Measurements from ENCODE around the gene ZXDC. TPM values are rescaled to one million over a fixed set of nuclear protein-coding genes. Genes with fewer than 3 reads are reported as not detected.

ZXDC gene
- total RNA-seq, 1 donor from 2014 or later, result 74.4 TPM

DNA sequence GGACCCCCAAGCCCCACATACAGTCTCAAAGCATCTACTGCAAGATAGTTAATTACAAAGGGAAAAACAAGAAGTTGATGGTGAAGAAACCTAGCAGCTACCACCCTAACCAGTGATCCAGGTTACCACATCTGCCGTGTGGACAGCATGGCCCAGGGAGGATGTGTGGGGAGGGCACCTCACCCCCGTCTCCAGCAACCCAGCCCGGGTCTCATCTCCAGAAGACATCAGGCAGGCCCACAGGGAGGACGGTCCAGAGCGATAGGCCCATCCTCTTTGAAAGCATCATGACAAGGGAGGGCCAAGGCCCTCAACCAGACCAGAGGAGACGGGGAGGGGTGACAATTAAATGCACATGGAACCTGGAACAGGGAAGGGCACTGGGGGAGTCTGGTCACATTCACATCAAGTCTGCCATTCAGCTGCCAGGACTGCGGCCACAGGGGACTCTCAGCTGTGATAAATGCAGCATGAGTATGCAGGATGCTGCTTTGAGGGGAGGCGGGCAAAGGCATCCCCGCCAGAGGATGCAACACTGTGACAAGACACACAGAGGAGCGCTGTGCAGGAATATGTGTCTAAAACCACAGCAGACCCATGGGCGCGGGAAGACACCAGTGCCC is 18.8 kb downstream of the ZXDC start:
- DNase-seq (ENCODE audit: low spot score in 2 of 2), result no peak
- no peaks in the 10 kb centered on the region for H3K9me3 ChIP-seq
- peaks cover 56 to 82% of the 10 kb centered on the region in 2 donors for H3K36me3 ChIP-seq
- H3K27me3 ChIP-seq, result no peaks in the 10 kb centered on the region
- no peaks in the 10 kb centered on the region for H3K4me1 ChIP-seq
- no peak overlapping the region for H3K27ac ChIP-seq
- intact Hi-C loops (cut with DNase I), result no loop called here
- no peak overlapping the region for H3K4me3 ChIP-seq
- TF ChIP-seq, protein P1, sequence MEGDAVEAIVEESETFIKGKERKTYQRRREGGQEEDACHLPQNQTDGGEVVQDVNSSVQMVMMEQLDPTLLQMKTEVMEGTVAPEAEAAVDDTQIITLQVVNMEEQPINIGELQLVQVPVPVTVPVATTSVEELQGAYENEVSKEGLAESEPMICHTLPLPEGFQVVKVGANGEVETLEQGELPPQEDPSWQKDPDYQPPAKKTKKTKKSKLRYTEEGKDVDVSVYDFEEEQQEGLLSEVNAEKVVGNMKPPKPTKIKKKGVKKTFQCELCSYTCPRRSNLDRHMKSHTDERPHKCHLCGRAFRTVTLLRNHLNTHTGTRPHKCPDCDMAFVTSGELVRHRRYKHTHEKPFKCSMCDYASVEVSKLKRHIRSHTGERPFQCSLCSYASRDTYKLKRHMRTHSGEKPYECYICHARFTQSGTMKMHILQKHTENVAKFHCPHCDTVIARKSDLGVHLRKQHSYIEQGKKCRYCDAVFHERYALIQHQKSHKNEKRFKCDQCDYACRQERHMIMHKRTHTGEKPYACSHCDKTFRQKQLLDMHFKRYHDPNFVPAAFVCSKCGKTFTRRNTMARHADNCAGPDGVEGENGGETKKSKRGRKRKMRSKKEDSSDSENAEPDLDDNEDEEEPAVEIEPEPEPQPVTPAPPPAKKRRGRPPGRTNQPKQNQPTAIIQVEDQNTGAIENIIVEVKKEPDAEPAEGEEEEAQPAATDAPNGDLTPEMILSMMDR (IDR thresholded peaks at IDR 0.05), result no peak

DNA sequence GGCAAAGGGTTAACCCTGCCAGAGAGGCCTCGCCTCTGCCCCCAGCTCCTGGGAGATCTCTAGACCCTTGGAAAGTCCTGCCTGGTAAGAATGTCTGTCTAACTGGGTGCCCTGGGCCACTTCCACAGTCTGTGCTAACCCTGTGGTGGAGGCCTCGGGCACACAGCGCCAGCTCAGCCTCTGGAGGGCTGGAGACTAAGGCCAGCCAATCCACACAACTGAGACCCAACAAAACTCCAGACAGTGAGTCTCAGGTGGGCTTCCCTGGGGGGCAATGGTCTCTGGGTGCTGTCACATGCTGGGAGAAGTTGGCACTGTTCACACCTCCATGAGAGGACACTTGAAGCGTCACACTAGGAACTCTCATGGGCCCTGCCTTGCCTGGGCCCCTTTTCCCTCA is 19.5 kb downstream of the ZXDC start:
- Histone ChIP-seq H3K27me3 (no peaks in the 10 kb centered on the region), H3K4me1 (no peaks in the 10 kb centered on the region), H3K36me3 (peaks cover 56 to 82% of the 10 kb centered on the region in 2 donors), H3K9me3 (no peaks in the 10 kb centered on the region), H3K4me3 (no peak overlapping the region), H3K27ac (no peak overlapping the region)
- TF ChIP-seq, protein P1 (IDR thresholded peaks at IDR 0.05), result no peak
- intact Hi-C loops (cut with DNase I), result no loop called here
- peak in 1 of 2 donors; percentile 50 for DNase-seq (ENCODE audit: low spot score in 2 of 2)

DNA sequence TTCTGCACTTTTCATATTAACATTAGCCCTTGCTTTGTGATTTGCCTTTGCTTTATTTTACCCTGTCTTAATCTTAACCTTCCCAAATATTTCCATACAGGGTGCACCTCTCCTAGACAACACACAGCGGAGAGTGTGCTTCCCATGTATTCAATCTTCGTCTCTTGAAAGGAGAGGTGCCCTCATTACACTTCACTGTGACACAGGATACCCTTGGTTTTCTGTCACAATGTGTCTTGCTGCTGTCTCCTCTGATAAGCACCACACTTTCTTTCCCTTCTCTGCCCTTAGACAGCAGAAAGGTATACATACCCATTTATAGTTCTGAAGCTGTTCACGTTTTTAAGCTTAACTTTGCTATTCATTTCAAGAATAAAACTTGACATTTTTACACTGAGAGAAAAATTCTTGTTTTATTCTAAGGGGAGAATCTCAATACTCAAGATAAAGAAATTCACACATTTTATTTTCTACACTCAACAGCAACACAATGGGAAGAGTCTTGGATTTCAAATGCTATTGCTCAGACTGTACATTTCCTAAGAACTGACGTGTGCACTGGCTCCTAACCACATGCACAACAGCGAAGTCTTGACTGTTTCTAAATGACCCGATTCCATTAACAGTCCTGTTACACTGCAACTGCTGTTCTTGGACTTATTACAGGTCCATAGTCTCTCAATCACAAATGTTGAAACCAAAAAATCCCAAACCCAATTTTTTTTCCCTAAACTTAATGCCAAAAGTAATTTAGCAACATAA is 21.1 kb downstream of the ZXDC start:
- Histone ChIP-seq H3K4me1 (no peaks in the 10 kb centered on the region), H3K36me3 (peaks cover 54 to 82% of the 10 kb centered on the region in 2 donors), H3K4me3 (no peak overlapping the region), H3K27me3 (no peaks in the 10 kb centered on the region), H3K9me3 (no peaks in the 10 kb centered on the region), H3K27ac (no peak overlapping the region)
- intact Hi-C loops (cut with DNase I), result no loop called here
- TF ChIP-seq, protein P1 (IDR thresholded peaks at IDR 0.05), result no peak
- peak in 1 of 2 donors; percentile 47 for DNase-seq (ENCODE audit: low spot score in 2 of 2)

DNA sequence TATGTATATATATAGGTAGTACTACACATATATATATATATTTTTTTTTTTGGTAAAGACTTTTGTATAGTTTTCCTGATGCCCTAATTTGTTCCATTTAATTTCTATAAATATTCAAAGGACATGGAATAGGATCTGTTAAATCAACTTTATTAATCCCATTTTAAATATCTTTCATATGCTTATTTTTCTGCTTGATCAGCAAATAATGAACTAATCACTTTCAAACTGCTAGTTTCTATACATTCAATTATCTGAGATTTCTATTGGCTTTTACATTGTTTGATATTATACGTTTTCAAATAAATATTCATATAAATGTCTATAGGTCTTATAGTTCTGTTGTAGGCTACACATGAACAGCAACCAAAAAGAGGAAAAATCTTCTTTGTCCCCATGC is 21.7 kb downstream of the ZXDC start:
- H3K9me3 ChIP-seq, result no peaks in the 10 kb centered on the region

DNA sequence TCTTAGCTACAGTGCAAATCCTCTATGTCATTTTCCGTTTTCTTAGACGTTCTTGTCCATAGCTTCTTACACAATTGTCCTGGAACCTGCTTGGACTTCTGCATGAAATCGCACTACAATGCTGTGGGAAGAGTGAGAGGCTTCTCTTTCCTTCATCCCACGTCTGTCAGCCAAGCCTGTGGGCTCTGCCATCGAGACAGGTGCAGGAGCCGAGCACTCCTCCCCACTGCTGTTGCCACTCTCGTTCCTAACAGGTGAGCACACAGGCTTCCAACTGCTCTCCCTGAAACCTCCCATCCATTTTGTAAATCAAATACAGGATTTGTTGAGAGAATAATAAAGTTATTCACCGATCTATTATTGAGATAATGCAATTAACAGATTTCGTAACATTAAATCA is 23.5 kb downstream of the ZXDC start:
- no peak overlapping the region for H3K4me3 ChIP-seq
- no peaks in the 10 kb centered on the region for H3K27me3 ChIP-seq
- H3K4me1 ChIP-seq, result no peaks in the 10 kb centered on the region
- TF ChIP-seq, protein P1 (IDR thresholded peaks at IDR 0.05), result no peak
- intact Hi-C loops (cut with DNase I), result no loop called here
- no peak overlapping the region for H3K27ac ChIP-seq
- peaks cover 47 to 75% of the 10 kb centered on the region in 2 donors for H3K36me3 ChIP-seq
- DNase-seq (ENCODE audit: low spot score in 2 of 2), result peak in 1 of 2 donors; percentile 13
- no peaks in the 10 kb centered on the region for H3K9me3 ChIP-seq

More for the DNA sequence above, 21.7 kb downstream of the ZXDC start:
- Histone ChIP-seq H3K4me1 (no peaks in the 10 kb centered on the region), H3K27ac (no peak overlapping the region), H3K27me3 (no peaks in the 10 kb centered on the region), H3K36me3 (peaks cover 48 to 82% of the 10 kb centered on the region in 2 donors), H3K4me3 (no peak overlapping the region)
- no peak for DNase-seq (ENCODE audit: low spot score in 2 of 2)
- intact Hi-C loops (cut with DNase I), result no loop called here
- TF ChIP-seq, protein P1 (IDR thresholded peaks at IDR 0.05), result no peak

Data from ascending aorta (tissue), 2 donors.